CD4-positive, alpha-beta memory T cell (primary cell): ENCODE data around the gene CHTF18. TPM values are rescaled to one million over a fixed set of nuclear protein-coding genes. Genes with fewer than 3 reads are reported as not detected.
A peak's percentile ranks its signal among the peaks of the same experiment; 100 is the strongest.
"Not testable (repeated sequence)": the region's sequence is repeated elsewhere in the genome, so short reads cannot be mapped to it uniquely, and the experiment has no call there.

Source experiments
- CTCF ChIA-PET: fragments of 350-600 bp; sonication (Branson Sonifier 250); formaldehyde crosslinking; loops from one replicate; lab custom pipeline; 2021; ENCODE audit warnings: inconsistent platforms; ENCODE audit not compliant: partially characterized antibody; lab: Charles Lee
- POLR2A ChIA-PET: fragments of 350-600 bp; sonication (Branson Sonifier 250); formaldehyde crosslinking; loops from one replicate; lab custom pipeline; 2021; ENCODE audit not compliant: partially characterized antibody; lab: Charles Lee
- DNase-seq, 5 donors: peaks; one replicate each; pipeline versions ENCODE4 v3.0.0 to v3.0.0-alpha.2; 2020 to 2022; ENCODE audit warnings: mixed read lengths in 1 of 5
- H3K27ac ChIP-seq: one replicate; pipeline ENCODE4 v1.7.0; 2013; ENCODE audit warnings: low read depth, low read length
- H3K27me3 ChIP-seq: 2 replicates; pipeline ENCODE4 v1.7.0; 2013; ENCODE audit warnings: mild to moderate bottlenecking, low read length, moderate library complexity; ENCODE audit not compliant: insufficient read depth
- H3K36me3 ChIP-seq: 2 replicates; pipeline ENCODE4 v1.7.0; 2013; ENCODE audit warnings: mild to moderate bottlenecking, low read length, moderate library complexity; ENCODE audit not compliant: insufficient read depth
- H3K4me1 ChIP-seq: 2 replicates; pipeline ENCODE4 v1.7.0; 2013; ENCODE audit warnings: mild to moderate bottlenecking, low read length, moderate library complexity; ENCODE audit not compliant: insufficient read depth
- H3K4me3 ChIP-seq, 2 donors: one replicate each; pipeline ENCODE4 v1.7.0; 2013; ENCODE audit warnings: low read length in 2 of 2, mild to moderate bottlenecking in 1 of 2
- H3K9me3 ChIP-seq, 2 donors: one replicate each; pipeline ENCODE4 v1.7.0; 2013; ENCODE audit warnings: low read length in 2 of 2, control low read depth in 1 of 2; ENCODE audit not compliant: control insufficient read depth in 1 of 2
- H3K27ac Mint-ChIP-seq, 7 donors: one replicate each; pipeline ENCODE4 v1.8.0; 2020 to 2021; ENCODE audit warnings: mixed read lengths in 7 of 7, mild to moderate bottlenecking in 6 of 7, inconsistent platforms in 3 of 7, moderate library complexity in 3 of 7
- H3K27me3 Mint-ChIP-seq, 2 donors: one replicate each; pipeline ENCODE4 v1.8.0; 2020 to 2021; ENCODE audit warnings: mixed read lengths in 2 of 2
- H3K36me3 Mint-ChIP-seq, 2 donors: one replicate each; pipeline ENCODE4 v1.8.0; 2020 to 2021; ENCODE audit warnings: mixed read lengths in 2 of 2, inconsistent platforms in 1 of 2, mild to moderate bottlenecking in 1 of 2
- H3K4me1 Mint-ChIP-seq, 4 donors: one replicate each; pipeline ENCODE4 v1.8.0; 2020 to 2021; ENCODE audit warnings: mixed read lengths in 4 of 4, mild to moderate bottlenecking in 1 of 4
- H3K4me3 Mint-ChIP-seq, 8 donors: one replicate each; pipeline ENCODE4 v1.8.0; 2020 to 2021; ENCODE audit warnings: mixed read lengths in 8 of 8, mild to moderate bottlenecking in 7 of 8, moderate library complexity in 6 of 8, inconsistent platforms in 3 of 8
- H3K9me3 Mint-ChIP-seq, 8 donors: one replicate each; pipeline ENCODE4 v1.8.0; 2020 to 2021; ENCODE audit warnings: mixed read lengths in 8 of 8, mild to moderate bottlenecking in 5 of 8, inconsistent platforms in 3 of 8, moderate library complexity in 1 of 8
- intact Hi-C: fragments of 100-400 bp; cut with micrococcal nuclease; formaldehyde crosslinking; loops from one replicate; pipeline ENCODE4 v1.15.1; 2023
- polyA plus RNA-seq, 2 donors: library from polyadenylated mRNA; unstranded; fragments of 300-500 nt; fragmentation: Illumina TruSeq; gene quantifications; one replicate each; pipeline ENCODE4 v1.2.3, GENCODE V29; 2021
- total RNA-seq, 2 experiments: library from RNA; stranded (reverse); gene quantifications; one replicate each; pipeline ENCODE4 v1.2.3, GENCODE V29; 2021

CHTF18 gene
- total and polyA plus RNA-seq, 4 experiments from 2014 or later, result 3.0 to 46.9 (median 24.0) TPM

DNA sequence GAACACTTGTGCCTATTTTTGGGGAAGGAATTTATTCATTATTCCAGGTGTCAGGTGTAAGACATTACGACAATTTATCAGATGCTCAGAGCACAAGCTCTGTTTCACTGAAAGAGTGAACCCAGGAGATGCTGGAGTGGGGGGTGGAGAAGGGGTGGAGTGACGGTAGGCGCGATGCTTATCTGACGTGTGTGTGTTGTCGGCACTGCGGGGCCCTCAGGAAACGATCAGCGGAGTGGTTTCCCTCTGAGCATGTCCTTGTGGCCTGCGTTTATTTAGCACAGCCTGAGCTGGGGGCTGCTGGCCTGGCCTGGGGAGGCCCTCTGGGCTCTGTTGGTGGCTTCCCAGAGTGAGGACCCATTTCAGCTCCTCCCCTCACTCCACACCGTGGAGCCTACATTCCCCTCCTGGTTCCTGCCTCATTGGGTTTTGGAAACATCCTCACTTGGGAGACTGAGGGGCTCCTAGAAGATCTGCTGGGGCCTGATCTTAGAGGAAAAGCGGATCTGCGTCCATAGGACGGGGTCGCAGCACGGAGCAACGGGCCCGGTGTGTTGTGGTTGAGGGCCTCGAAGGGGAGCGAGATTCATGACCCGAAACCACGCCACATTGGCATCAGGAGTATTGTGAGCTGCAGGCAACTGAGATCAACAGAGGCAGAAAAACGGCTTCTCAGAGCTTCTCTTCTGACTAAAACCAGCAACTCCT lies 31.1 kb downstream of the CHTF18 start:
- H3K27ac Mint-ChIP-seq, result peak overlapping the region; percentile 77 to 93 (median 88)
- H3K27me3 ChIP-seq, result peaks cover 5% of the 10 kb centered on the region
- ChIA-PET POLR2A (interaction anchor here (0.8 to 1.2 kb wide), 3 partner anchors 35 to 178 kb away, joined by 3 read pairs; partner anchors contain the start of gene ANTKMT), CTCF (interaction anchor here (1.2 to 1.7 kb wide), 2 partner anchors 236 to 238 kb away, joined by 4 to 5 read pairs; no protein-coding TSS in a partner anchor)
- no peaks in the 10 kb centered on the region for H3K36me3 Mint-ChIP-seq
- peaks cover 12% of the 10 kb centered on the region in 2 donors for H3K27me3 Mint-ChIP-seq
- DNase-seq, result peak; percentile 42 to 76 (median 59)
- H3K9me3 Mint-ChIP-seq, result no peaks in the 10 kb centered on the region
- H3K9me3 ChIP-seq, result no peaks in the 10 kb centered on the region
- peak overlapping the region; percentile 10 to 82 (median 60) for H3K4me3 Mint-ChIP-seq
- no peak overlapping the region for H3K4me3 ChIP-seq
- H3K27ac ChIP-seq, result no peak overlapping the region
- peaks cover 14% of the 10 kb centered on the region for H3K4me1 ChIP-seq
- peaks cover 0 to 16% (median 7%) of the 10 kb centered on the region in 4 donors for H3K4me1 Mint-ChIP-seq
- intact Hi-C loops, result no loop called here
- H3K36me3 ChIP-seq, result no peaks in the 10 kb centered on the region

DNA sequence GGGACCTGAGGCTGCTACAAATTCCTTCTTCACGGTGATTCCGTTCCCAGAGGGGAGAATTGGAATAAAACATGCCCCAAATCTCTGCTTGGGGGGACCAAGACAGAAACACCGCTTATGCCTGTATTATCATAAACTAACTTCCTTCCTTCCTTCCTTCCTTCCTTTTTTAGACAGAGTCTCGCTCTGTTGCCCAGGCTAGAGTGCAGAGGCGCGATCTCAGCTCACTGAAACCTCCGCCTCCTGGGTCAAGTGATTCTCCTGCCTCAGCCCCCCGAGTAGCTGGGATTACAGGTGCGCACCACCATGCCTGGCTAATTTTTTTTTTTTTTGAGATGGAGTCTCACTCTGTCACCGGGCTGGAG lies 31.6 kb downstream of the CHTF18 start:
- peaks cover 14% of the 10 kb centered on the region for H3K4me1 ChIP-seq
- H3K36me3 Mint-ChIP-seq, H3K27me3 Mint-ChIP-seq, H3K27ac ChIP-seq, H3K27me3 ChIP-seq, intact Hi-C loops, H3K9me3 ChIP-seq, H3K36me3 ChIP-seq, H3K9me3 Mint-ChIP-seq, H3K4me3 ChIP-seq: not testable (repeated sequence)
- CTCF ChIA-PET, result interaction anchor here (1.7 kb wide), 1 partner anchor 238 kb away, joined by 5 read pairs; no protein-coding TSS in a partner anchor
- Mint-ChIP-seq H3K4me1 (peaks cover 0 to 16% (median 7%) of the 10 kb centered on the region in 4 donors), H3K4me3 (peak overlapping the region in 5 of 8 donors; percentile 51 to 82 (median 68)), H3K27ac (peak overlapping the region in 6 of 7 donors; percentile 39 to 93 (median 86))
- peak in 1 of 5 donors; percentile 3 for DNase-seq
- POLR2A ChIA-PET, result interaction anchor here (1.1 to 1.2 kb wide), 2 partner anchors 99 to 177 kb away, joined by 3 read pairs; partner anchors contain the start of gene ANTKMT

DNA sequence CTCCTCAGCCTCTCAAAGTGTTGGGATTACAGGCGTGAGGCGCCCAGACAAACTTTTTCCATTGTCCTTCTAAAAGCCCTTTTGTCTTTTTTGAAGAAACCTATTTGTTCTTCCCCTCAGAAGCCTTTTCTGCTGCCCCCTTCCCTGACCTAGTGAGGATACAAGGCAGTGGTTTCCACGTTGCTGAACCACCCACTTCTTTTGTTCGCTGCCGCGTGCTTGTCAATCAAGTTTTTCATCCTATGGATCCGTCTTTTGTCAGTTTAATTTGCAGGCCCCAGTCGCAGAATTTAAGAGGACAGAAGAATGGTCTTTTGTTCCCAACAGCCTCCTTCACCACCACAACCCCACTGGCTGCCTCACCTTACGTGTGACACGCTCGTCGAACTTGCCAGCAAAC lies 32.3 kb downstream of the CHTF18 start:
- Mint-ChIP-seq H3K4me1 (peaks cover 0 to 16% (median 7%) of the 10 kb centered on the region in 4 donors), H3K36me3 (no peaks in the 10 kb centered on the region), H3K27ac (peak overlapping the region in 1 of 7 donors; percentile 25), H3K9me3 (no peaks in the 10 kb centered on the region), H3K4me3 (no peak overlapping the region), H3K27me3 (peaks cover 9 to 11% of the 10 kb centered on the region in 2 donors)
- ChIA-PET POLR2A (interaction anchor here (0.6 kb wide), 1 partner anchor 12 kb away, joined by 3 read pairs; no protein-coding TSS in a partner anchor), CTCF (interaction anchor here (1.7 kb wide), 1 partner anchor 237 kb away, joined by 5 read pairs; no protein-coding TSS in a partner anchor)
- peaks cover 3% of the 10 kb centered on the region for H3K27me3 ChIP-seq
- no peak overlapping the region for H3K4me3 ChIP-seq
- intact Hi-C loops, result no loop called here
- DNase-seq, result no peak
- H3K27ac ChIP-seq, result no peak overlapping the region
- peaks cover 14% of the 10 kb centered on the region for H3K4me1 ChIP-seq
- no peaks in the 10 kb centered on the region for H3K9me3 ChIP-seq
- no peaks in the 10 kb centered on the region for H3K36me3 ChIP-seq

DNA sequence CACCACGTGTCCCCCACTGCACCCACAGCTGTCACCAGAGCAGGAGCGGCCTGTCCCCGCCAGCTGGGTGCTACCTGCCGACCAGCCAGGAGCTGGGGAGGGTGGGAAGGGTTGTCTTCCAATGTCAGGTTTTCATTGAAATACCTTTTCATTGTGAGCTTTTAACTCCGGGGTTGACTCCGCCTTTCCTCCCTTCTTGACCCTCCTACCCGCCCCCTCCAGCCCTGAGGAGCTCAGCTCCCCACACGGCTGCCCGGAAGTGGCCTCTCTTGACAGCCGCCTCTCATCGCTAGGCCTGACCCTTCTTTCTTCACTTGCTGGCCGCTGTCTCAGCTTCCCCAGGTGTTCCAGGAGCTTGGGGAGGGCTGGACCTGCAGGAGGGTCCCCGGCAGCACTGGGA lies 33.3 kb downstream of the CHTF18 start:
- peaks cover 7 to 10% of the 10 kb centered on the region in 2 donors for H3K27me3 Mint-ChIP-seq
- Histone ChIP-seq H3K9me3 (no peaks in the 10 kb centered on the region), H3K4me3 (no peak overlapping the region), H3K27ac (no peak overlapping the region), H3K4me1 (peaks cover 14% of the 10 kb centered on the region), H3K27me3 (no peaks in the 10 kb centered on the region), H3K36me3 (no peaks in the 10 kb centered on the region)
- ChIA-PET CTCF (no interaction called here), POLR2A (no interaction called here)
- H3K4me3 Mint-ChIP-seq, result no peak overlapping the region
- H3K36me3 Mint-ChIP-seq, result no peaks in the 10 kb centered on the region
- peaks cover 0 to 16% (median 7%) of the 10 kb centered on the region in 4 donors for H3K4me1 Mint-ChIP-seq
- no peaks in the 10 kb centered on the region for H3K9me3 Mint-ChIP-seq
- intact Hi-C loops, result no loop called here
- no peak overlapping the region for H3K27ac Mint-ChIP-seq
- DNase-seq, result no peak

DNA sequence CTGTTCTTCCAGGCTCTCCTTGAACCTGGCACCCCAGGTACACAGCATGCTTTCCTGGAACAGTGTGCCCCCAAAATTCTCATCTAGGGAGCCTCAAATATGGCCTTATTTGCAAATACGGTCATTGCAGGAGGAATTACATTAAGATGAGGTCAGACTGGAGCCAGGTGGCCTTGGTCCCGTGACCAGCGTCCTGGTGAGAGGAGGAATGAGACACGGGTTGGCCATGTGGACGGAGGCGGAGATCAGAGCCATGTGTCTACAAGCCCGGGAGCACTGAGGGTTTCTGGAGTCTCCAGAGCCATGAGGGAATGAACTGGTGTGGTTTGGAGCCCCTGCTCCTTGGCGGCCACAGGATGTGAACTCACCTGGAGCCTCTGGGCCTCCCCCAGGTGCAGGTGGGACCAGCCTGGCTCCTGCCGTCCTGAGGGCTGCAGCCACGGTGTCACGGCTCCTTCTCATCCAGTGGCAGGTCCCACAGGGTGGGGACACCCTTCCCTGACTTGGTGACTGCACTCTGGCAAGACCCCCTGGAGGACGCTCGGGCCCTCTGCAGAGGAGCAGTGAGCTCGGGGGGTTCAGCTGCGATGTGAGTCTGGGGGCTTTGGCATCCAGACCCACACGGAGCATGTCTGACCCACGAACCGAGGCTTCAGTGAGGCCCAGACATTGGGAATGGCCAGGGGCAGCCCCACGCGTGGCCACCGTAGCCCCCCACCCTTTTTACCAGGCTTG lies 33.9 kb downstream of the CHTF18 start:
- POLR2A ChIA-PET, result no interaction called here
- Histone ChIP-seq H3K4me1 (peaks cover 14% of the 10 kb centered on the region), H3K4me3 (no peak overlapping the region), H3K9me3 (no peaks in the 10 kb centered on the region), H3K27ac (no peak overlapping the region), H3K27me3 (no peaks in the 10 kb centered on the region), H3K36me3 (no peaks in the 10 kb centered on the region)
- intact Hi-C loops, result no loop called here
- Mint-ChIP-seq H3K4me1 (peaks cover 0 to 16% (median 7%) of the 10 kb centered on the region in 4 donors), H3K4me3 (no peak overlapping the region), H3K27ac (no peak overlapping the region), H3K27me3 (peaks cover 7 to 10% of the 10 kb centered on the region in 2 donors), H3K9me3 (peaks cover 0 to 1% (median 0%) of the 10 kb centered on the region in 8 donors), H3K36me3 (no peaks in the 10 kb centered on the region)
- no peak for DNase-seq
- CTCF ChIA-PET, result no interaction called here

DNA sequence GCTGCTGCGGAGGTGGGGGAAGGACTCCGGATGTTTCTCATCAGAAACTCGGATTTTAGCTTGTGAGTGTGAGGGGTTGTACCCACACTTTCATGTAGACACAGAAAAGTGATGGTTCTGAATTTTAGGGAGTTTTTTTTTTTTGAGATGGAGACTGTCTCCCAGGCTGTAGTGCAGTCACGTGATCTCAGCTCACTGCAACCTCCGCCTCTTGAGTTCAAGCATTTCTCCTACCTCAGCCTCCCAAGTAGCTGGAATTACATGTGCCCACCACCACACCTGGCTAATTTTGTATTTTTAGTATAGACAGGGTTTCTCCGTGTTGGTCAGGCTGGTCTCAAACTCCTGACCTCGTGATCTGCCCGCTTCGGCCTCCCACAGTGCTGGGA lies 34.5 kb downstream of the CHTF18 start:
- Histone ChIP-seq H3K9me3 (no peaks in the 10 kb centered on the region), H3K4me1 (peaks cover 14% of the 10 kb centered on the region), H3K27me3 (no peaks in the 10 kb centered on the region), H3K27ac (no peak overlapping the region), H3K36me3 (no peaks in the 10 kb centered on the region), H3K4me3 (no peak overlapping the region)
- DNase-seq, result no peak
- CTCF ChIA-PET, result no interaction called here
- peaks cover 0 to 1% (median 0%) of the 10 kb centered on the region in 8 donors for H3K9me3 Mint-ChIP-seq
- H3K27ac Mint-ChIP-seq, result no peak overlapping the region
- intact Hi-C loops, result no loop called here
- H3K4me3 Mint-ChIP-seq, result no peak overlapping the region
- POLR2A ChIA-PET, result no interaction called here
- peaks cover 0 to 16% (median 7%) of the 10 kb centered on the region in 4 donors for H3K4me1 Mint-ChIP-seq
- H3K36me3 Mint-ChIP-seq, result no peaks in the 10 kb centered on the region
- peaks cover 7 to 10% of the 10 kb centered on the region in 2 donors for H3K27me3 Mint-ChIP-seq

DNA sequence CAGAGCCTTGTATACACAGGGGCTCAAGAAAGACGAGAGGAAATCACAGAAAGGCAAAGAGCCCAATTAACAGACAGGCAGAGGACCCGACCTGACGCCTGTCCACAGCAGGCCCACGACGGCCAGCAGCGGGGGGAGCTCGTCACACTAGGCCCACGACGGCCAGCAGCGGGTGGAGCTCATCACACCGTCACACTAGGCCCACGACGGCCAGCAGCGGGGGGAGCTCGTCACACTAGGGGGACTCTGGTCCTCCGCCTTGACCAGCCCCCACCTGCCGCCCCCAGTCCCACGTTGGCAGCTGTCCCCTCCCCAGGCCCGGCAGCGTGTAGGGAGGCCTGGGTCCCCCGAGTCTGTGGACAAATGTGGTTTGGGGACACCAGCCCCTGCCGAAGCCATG lies 35.8 kb downstream of the CHTF18 start:
- Histone ChIP-seq H3K9me3 (no peaks in the 10 kb centered on the region), H3K36me3 (no peaks in the 10 kb centered on the region), H3K4me3 (no peak overlapping the region), H3K27me3 (no peaks in the 10 kb centered on the region), H3K4me1 (peaks cover 10% of the 10 kb centered on the region), H3K27ac (no peak overlapping the region)
- intact Hi-C loops, result no loop called here
- no peak overlapping the region for H3K4me3 Mint-ChIP-seq
- H3K9me3 Mint-ChIP-seq, result peaks cover 0 to 1% (median 0%) of the 10 kb centered on the region in 8 donors
- H3K36me3 Mint-ChIP-seq, result no peaks in the 10 kb centered on the region
- no peak overlapping the region for H3K27ac Mint-ChIP-seq
- no peak for DNase-seq
- peaks cover 7 to 10% of the 10 kb centered on the region in 2 donors for H3K27me3 Mint-ChIP-seq
- ChIA-PET POLR2A (no interaction called here), CTCF (no interaction called here)
- H3K4me1 Mint-ChIP-seq, result peaks cover 0 to 16% (median 6%) of the 10 kb centered on the region in 4 donors
